Measurements from ENCODE around the gene AATK. TPM values are rescaled to one million over a fixed set of nuclear protein-coding genes. Genes with fewer than 3 reads are reported as not detected.

Gene AATK
- total and polyA plus RNA-seq, 10 of the 15 experiments (the other 5 are each of a cell fraction or from before 2014, with no cell fraction given) = 0.04 TPM; not detected in 9

DNA sequence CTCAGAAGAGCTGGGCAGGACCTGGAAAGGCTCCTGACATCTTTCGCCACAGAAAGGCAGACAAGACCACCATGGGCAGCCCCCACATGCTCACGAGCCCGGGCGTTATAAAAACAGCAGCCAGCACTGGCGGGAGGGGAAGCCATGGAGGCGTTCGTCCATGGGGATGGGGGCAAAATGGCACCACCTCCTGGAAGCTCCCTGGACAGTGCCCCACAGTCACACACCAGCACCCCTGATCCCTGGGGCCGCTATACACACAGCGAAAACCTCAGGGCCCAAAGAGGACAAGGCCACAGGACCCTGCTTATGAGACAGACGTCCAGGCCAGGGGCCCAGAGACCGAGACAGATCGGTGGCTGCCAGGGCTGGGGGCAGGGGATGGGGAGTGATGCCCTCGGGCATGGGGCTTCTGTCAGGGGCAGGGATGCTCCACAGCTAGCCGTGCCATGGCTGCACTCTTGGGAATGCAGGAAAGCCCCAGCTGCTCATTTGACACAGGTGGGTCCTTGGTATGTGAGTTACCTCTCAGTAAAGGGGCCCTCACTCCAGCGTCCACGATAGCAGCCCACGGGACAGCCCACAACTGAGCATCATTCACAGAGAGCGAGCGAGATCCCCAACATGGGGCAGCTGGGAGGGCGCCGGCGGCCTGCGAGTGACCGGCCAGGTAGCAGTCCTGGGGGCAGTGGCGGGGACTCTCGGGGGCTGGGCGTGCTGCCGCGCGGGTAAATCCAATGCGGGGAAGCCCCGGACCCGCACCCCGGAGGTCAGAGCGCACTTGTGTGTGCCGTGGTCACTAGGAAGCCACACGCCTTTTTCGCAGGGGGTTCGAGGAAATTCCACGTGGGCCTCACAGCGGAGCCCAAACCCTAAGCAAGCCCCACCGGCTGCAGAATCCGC lies 7.1 kb downstream of the AATK start:
- DNase-seq (ENCODE audit: low read depth, low spot score) (no peak), ATAC-seq (no peak), FAIRE-seq (no peak)
- H3K9me3 ChIP-seq (replicated peaks; ENCODE audit: control insufficient read depth, insufficient read depth, low read length) = no peaks in the 10 kb centered on the region
- no TSS peak for BruUV-seq (replicated peaks)
- no peak overlapping the region for H3K4me3 ChIP-seq
- RAD21 ChIA-PET (ENCODE audit: unreplicated experiment) = no interaction called here
- H3K36me3 ChIP-seq (ENCODE audit: control insufficient read depth in 2 of 2, insufficient read depth in 2 of 2, low read length in 1 of 2) = no peaks in the 10 kb centered on the region
- H3K27me3 ChIP-seq (replicated peaks in 1 of 2; ENCODE audit: control insufficient read depth in 2 of 2, insufficient read depth in 2 of 2, low read length in 1 of 2) = no peaks in the 10 kb centered on the region
- TF ChIP-seq FOS (IDR thresholded peaks at IDR 0.05; ENCODE audit: borderline replicate concordance, extremely low read depth, insufficient read length) = no peak
- TF ChIP-seq RAD51 (IDR thresholded peaks at IDR 0.05) = no peak
- TF ChIP-seq JUNB (IDR thresholded peaks at IDR 0.05) = no peak
- no peak for TF ChIP-seq EP300 (IDR thresholded peaks at IDR 0.05; ENCODE audit: borderline replicate concordance in 1 of 2, control insufficient read depth in 1 of 2, low read depth in 2 of 2, low read length in 2 of 2)
- TF ChIP-seq NBN (IDR thresholded peaks at IDR 0.05) = no peak
- TF ChIP-seq CHD4 (IDR thresholded peaks at IDR 0.05) = no peak
- TF ChIP-seq, protein P1, sequence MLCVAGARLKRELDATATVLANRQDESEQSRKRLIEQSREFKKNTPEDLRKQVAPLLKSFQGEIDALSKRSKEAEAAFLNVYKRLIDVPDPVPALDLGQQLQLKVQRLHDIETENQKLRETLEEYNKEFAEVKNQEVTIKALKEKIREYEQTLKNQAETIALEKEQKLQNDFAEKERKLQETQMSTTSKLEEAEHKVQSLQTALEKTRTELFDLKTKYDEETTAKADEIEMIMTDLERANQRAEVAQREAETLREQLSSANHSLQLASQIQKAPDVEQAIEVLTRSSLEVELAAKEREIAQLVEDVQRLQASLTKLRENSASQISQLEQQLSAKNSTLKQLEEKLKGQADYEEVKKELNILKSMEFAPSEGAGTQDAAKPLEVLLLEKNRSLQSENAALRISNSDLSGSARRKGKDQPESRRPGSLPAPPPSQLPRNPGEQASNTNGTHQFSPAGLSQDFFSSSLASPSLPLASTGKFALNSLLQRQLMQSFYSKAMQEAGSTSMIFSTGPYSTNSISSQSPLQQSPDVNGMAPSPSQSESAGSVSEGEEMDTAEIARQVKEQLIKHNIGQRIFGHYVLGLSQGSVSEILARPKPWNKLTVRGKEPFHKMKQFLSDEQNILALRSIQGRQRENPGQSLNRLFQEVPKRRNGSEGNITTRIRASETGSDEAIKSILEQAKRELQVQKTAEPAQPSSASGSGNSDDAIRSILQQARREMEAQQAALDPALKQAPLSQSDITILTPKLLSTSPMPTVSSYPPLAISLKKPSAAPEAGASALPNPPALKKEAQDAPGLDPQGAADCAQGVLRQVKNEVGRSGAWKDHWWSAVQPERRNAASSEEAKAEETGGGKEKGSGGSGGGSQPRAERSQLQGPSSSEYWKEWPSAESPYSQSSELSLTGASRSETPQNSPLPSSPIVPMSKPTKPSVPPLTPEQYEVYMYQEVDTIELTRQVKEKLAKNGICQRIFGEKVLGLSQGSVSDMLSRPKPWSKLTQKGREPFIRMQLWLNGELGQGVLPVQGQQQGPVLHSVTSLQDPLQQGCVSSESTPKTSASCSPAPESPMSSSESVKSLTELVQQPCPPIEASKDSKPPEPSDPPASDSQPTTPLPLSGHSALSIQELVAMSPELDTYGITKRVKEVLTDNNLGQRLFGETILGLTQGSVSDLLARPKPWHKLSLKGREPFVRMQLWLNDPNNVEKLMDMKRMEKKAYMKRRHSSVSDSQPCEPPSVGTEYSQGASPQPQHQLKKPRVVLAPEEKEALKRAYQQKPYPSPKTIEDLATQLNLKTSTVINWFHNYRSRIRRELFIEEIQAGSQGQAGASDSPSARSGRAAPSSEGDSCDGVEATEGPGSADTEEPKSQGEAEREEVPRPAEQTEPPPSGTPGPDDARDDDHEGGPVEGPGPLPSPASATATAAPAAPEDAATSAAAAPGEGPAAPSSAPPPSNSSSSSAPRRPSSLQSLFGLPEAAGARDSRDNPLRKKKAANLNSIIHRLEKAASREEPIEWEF (IDR thresholded peaks at IDR 0.05; ENCODE audit: insufficient replicate concordance, low read depth, low read length) = no peak
- TF ChIP-seq POU2F2 (IDR thresholded peaks at IDR 0.05; ENCODE audit: borderline replicate concordance, low read depth, low read length) = no peak
- TF ChIP-seq, protein P2, sequence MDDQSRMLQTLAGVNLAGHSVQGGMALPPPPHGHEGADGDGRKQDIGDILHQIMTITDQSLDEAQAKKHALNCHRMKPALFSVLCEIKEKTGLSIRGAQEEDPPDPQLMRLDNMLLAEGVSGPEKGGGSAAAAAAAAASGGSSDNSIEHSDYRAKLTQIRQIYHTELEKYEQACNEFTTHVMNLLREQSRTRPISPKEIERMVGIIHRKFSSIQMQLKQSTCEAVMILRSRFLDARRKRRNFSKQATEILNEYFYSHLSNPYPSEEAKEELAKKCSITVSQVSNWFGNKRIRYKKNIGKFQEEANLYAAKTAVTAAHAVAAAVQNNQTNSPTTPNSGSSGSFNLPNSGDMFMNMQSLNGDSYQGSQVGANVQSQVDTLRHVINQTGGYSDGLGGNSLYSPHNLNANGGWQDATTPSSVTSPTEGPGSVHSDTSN (IDR thresholded peaks at IDR 0.05; ENCODE audit: insufficient replicate concordance, low read depth, low read length) = no peak
- TF ChIP-seq JUND (IDR thresholded peaks at IDR 0.05; ENCODE audit: low read depth, low read length) = no peak
- TF ChIP-seq, protein P3, sequence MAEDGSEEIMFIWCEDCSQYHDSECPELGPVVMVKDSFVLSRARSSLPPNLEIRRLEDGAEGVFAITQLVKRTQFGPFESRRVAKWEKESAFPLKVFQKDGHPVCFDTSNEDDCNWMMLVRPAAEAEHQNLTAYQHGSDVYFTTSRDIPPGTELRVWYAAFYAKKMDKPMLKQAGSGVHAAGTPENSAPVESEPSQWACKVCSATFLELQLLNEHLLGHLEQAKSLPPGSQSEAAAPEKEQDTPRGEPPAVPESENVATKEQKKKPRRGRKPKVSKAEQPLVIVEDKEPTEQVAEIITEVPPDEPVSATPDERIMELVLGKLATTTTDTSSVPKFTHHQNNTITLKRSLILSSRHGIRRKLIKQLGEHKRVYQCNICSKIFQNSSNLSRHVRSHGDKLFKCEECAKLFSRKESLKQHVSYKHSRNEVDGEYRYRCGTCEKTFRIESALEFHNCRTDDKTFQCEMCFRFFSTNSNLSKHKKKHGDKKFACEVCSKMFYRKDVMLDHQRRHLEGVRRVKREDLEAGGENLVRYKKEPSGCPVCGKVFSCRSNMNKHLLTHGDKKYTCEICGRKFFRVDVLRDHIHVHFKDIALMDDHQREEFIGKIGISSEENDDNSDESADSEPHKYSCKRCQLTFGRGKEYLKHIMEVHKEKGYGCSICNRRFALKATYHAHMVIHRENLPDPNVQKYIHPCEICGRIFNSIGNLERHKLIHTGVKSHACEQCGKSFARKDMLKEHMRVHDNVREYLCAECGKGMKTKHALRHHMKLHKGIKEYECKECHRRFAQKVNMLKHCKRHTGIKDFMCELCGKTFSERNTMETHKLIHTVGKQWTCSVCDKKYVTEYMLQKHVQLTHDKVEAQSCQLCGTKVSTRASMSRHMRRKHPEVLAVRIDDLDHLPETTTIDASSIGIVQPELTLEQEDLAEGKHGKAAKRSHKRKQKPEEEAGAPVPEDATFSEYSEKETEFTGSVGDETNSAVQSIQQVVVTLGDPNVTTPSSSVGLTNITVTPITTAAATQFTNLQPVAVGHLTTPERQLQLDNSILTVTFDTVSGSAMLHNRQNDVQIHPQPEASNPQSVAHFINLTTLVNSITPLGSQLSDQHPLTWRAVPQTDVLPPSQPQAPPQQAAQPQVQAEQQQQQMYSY (CRISPR knock-in tag; IDR thresholded peaks at IDR 0.05) = no peak
- TF ChIP-seq NFIC (IDR thresholded peaks at IDR 0.05; ENCODE audit: low read depth, low read length) = no peak
- no peak for TF ChIP-seq SIN3A (IDR thresholded peaks at IDR 0.05; ENCODE audit: low read depth, low read length)
- TF ChIP-seq NR2F1 (conservative IDR thresholded peaks at IDR 0.05) = no peak
- intact Hi-C loops (cut with micrococcal nuclease; ENCODE audit: unreplicated experiment) (no loop called here), in situ Hi-C loops (cut with MboI) (no loop called here)
- no peak overlapping the region for H3K9ac ChIP-seq (ENCODE audit: control insufficient read depth, insufficient read depth, low read length)
- H4K20me1 ChIP-seq (ENCODE audit: control insufficient read depth, insufficient read depth) = no peaks in the 10 kb centered on the region
- H2AFZ ChIP-seq (ENCODE audit: control insufficient read depth, low read depth, low read length) = no peak overlapping the region
- H3K79me2 ChIP-seq (ENCODE audit: control insufficient read depth, insufficient read depth, low read length) = no peaks in the 10 kb centered on the region
- CTCF ChIA-PET = no interaction called here
- POLR2A ChIA-PET = no interaction called here
- H3K4me1 ChIP-seq (ENCODE audit: control insufficient read depth, insufficient read depth, low read length) = no peaks in the 10 kb centered on the region
- SMC1A ChIA-PET (ENCODE audit: uncharacterized antibody, unreplicated experiment) = no interaction called here
- H3K27ac ChIP-seq (ENCODE audit: control insufficient read depth, insufficient read depth) = no peak overlapping the region
- WGBS (ENCODE audit: insufficient coverage, insufficient replicate concordance, low lambda C conversion rate, missing lambda C conversion rate) = 56% methylated on average over 43 of the region's 43 CpGs
- no peak overlapping the region for H3K4me2 ChIP-seq (ENCODE audit: control insufficient read depth, insufficient read depth)

All from GM12878 (cell line).